ENCODE measurements around the gene HECTD4. TPM values are rescaled to one million over a fixed set of nuclear protein-coding genes. Genes with fewer than 3 reads are reported as not detected.

HECTD4 gene
- total RNA-seq, 2 donors from 2014 or later: 54.2 to 75.4 TPM

DNA sequence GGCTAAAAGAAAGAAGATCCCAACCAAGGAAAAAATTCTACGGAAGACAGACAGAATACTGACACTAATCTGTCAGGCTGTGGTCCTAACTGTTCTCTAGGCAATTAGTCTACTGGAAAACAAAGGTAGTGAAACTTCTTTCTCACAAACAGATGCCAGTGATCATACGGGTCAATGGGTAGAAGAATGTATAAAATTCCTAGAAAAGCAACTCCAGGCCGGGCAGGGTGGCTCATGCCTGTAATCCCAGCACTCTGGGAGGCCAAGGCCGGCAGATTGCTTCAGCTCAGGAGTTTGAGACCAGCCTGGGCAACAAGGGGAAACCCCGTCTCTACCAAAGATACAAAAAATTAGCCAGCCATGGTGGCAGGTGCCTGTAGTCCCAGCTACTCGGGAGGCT is 64.8 kb downstream of the HECTD4 start:
- Histone ChIP-seq H3K4me1 (ENCODE audit: control insufficient read depth in 1 of 2, low read depth in 2 of 2) (peaks cover 0 to 9% of the 10 kb centered on the region in 2 donors), H3K4me3 (no peak overlapping the region), H3K27ac (no peak overlapping the region), H3K27me3 (replicated peaks; ENCODE audit: insufficient read depth) (no peaks in the 10 kb centered on the region), H3K36me3 (no peaks in the 10 kb centered on the region), H3K9me3 (no peaks in the 10 kb centered on the region)
- TF ChIP-seq, protein P1, sequence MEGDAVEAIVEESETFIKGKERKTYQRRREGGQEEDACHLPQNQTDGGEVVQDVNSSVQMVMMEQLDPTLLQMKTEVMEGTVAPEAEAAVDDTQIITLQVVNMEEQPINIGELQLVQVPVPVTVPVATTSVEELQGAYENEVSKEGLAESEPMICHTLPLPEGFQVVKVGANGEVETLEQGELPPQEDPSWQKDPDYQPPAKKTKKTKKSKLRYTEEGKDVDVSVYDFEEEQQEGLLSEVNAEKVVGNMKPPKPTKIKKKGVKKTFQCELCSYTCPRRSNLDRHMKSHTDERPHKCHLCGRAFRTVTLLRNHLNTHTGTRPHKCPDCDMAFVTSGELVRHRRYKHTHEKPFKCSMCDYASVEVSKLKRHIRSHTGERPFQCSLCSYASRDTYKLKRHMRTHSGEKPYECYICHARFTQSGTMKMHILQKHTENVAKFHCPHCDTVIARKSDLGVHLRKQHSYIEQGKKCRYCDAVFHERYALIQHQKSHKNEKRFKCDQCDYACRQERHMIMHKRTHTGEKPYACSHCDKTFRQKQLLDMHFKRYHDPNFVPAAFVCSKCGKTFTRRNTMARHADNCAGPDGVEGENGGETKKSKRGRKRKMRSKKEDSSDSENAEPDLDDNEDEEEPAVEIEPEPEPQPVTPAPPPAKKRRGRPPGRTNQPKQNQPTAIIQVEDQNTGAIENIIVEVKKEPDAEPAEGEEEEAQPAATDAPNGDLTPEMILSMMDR (IDR thresholded peaks at IDR 0.05): no peak
- ATAC-seq (ENCODE audit: insufficient number of reproducible peaks, low FRiP score, low read depth): no peak
- no peak for DNase-seq (ENCODE audit: low spot score)

DNA sequence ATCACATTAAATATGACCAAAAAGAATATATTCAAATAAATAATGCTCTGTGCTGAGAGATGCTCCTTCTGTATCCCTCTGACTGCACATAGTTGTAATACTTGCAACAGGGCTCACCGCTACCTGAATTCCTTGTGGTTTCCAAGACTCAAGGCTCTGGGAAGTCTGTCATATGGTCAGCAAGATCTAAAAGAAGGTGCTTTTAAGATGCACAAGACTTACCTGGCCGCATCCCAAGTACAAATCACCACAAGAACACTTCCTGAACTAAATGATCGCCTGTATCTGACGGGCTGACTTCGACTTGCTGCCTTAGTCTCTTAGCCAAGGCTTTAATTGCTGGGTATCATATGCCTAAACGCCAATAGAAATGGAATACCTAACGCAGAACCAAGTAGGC is 67.2 kb downstream of the HECTD4 start:
- ATAC-seq (ENCODE audit: insufficient number of reproducible peaks, low FRiP score, low read depth) (no peak), DNase-seq (ENCODE audit: low spot score) (no peak)
- Histone ChIP-seq H3K9me3 (no peaks in the 10 kb centered on the region), H3K4me3 (no peak overlapping the region), H3K4me1 (ENCODE audit: control insufficient read depth in 1 of 2, low read depth in 2 of 2) (peaks cover 0 to 9% of the 10 kb centered on the region in 2 donors), H3K27me3 (replicated peaks; ENCODE audit: insufficient read depth) (no peaks in the 10 kb centered on the region), H3K36me3 (no peaks in the 10 kb centered on the region), H3K27ac (no peak overlapping the region)
- TF ChIP-seq, protein P1 (IDR thresholded peaks at IDR 0.05): no peak

DNA sequence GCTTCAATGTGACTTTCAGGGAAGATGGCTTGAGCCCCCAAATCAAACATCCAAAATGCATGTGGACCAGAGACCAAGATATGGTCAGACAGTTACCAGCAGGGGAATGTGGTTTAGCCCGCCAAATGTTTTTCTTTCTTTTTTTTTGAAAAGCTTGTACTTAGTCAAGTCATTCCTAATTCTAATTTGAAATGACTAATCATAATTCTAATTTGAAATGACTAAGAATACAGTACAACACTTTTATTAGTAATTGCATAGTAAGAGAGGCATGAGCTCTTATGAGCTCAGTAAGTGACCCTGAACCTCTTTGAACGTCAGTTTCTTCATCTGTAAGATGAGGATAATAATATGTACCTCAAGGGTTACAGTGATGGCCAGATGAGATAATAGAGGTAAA is 72.4 kb downstream of the HECTD4 start:
- peaks cover 0 to 5% of the 10 kb centered on the region in 2 donors for H3K4me1 ChIP-seq (ENCODE audit: control insufficient read depth in 1 of 2, low read depth in 2 of 2)
- H3K36me3 ChIP-seq: peaks cover 8% of the 10 kb centered on the region
- no peak overlapping the region for H3K4me3 ChIP-seq
- no peaks in the 10 kb centered on the region for H3K9me3 ChIP-seq
- no peak for DNase-seq (ENCODE audit: low spot score)
- H3K27me3 ChIP-seq (replicated peaks; ENCODE audit: insufficient read depth): no peaks in the 10 kb centered on the region
- TF ChIP-seq, protein P1 (IDR thresholded peaks at IDR 0.05): no peak
- ATAC-seq (ENCODE audit: insufficient number of reproducible peaks, low FRiP score, low read depth): no peak
- H3K27ac ChIP-seq: no peak overlapping the region

DNA sequence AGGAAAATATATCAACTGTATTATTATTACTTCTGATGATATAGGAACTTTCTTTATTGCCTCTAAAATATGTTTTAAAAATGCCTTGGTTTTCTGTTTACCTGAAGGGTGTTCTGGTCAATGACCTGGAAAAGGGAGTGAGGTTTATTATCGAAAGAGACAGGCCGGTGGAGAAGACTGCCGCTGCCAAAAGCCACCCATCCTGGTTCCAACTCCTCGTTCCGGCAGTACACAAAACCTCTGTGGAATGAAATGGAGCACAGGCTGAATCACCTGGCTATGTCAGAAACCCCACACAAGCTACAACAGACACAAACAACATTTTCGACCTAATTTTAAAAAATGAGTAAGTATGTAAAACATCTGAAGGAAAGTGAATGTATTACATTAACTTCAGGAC is 73.6 kb downstream of the HECTD4 start:
- H3K27me3 ChIP-seq (replicated peaks; ENCODE audit: insufficient read depth): no peaks in the 10 kb centered on the region
- peaks cover 8% of the 10 kb centered on the region for H3K36me3 ChIP-seq
- no peaks in the 10 kb centered on the region for H3K9me3 ChIP-seq
- no peak for DNase-seq (ENCODE audit: low spot score)
- no peak overlapping the region for H3K27ac ChIP-seq
- ATAC-seq (ENCODE audit: insufficient number of reproducible peaks, low FRiP score, low read depth): no peak
- TF ChIP-seq, protein P1 (IDR thresholded peaks at IDR 0.05): no peak
- H3K4me1 ChIP-seq (ENCODE audit: control insufficient read depth in 1 of 2, low read depth in 2 of 2): peaks cover 0 to 5% of the 10 kb centered on the region in 2 donors
- no peak overlapping the region for H3K4me3 ChIP-seq

DNA sequence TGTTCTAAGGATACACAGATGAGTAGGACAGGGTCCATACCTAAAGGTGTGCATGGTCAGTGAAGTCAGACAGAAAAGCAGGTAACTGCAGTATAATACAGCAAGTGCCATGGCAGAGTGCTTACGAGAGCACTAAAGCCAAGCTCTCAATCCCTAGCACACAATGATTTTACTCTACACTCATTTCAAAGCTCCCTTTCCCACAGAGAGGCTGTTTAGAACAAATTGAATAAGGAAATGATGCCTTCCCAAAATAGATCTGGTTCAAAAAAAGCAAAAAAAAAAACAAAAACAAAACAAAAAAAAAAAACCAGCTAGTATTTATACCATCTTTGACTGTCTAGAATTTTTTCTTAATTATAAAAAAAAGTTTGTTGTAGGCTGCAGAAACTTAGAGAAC is 74.1 kb downstream of the HECTD4 start:
- peaks cover 8% of the 10 kb centered on the region for H3K36me3 ChIP-seq
- no peaks in the 10 kb centered on the region for H3K9me3 ChIP-seq
- ATAC-seq (ENCODE audit: insufficient number of reproducible peaks, low FRiP score, low read depth): no peak
- no peak overlapping the region for H3K4me3 ChIP-seq
- H3K27me3 ChIP-seq (replicated peaks; ENCODE audit: insufficient read depth): no peaks in the 10 kb centered on the region
- peaks cover 0 to 5% of the 10 kb centered on the region in 2 donors for H3K4me1 ChIP-seq (ENCODE audit: control insufficient read depth in 1 of 2, low read depth in 2 of 2)
- TF ChIP-seq, protein P1 (IDR thresholded peaks at IDR 0.05): no peak
- no peak for DNase-seq (ENCODE audit: low spot score)
- H3K27ac ChIP-seq: no peak overlapping the region
